IMR-90 (cell line): ENCODE data around the gene TM2D3. TPM values are rescaled to one million over a fixed set of nuclear protein-coding genes. Genes with fewer than 3 reads are reported as not detected.
"Not testable (repeated sequence)": the region's sequence is repeated elsewhere in the genome, so short reads cannot be mapped to it uniquely, and the experiment has no call there.

ENCODE experiments used
- ATAC-seq: fragments of 200-7000 bp; cut with Tn5 transposase; 2 replicates; pipeline ENCODE4 v1.9.1; 2020; ENCODE audit warnings: low read depth, mild to moderate bottlenecking, moderate library complexity
- BruUV-seq: library from RNA; stranded (reverse); fragments of 400-500 nt; replicated peaks from 2 replicates; lab custom pipeline; 2021; lab: Mats Ljungman, UMichigan
- CTCF ChIA-PET: fragments of 300-600 bp; formaldehyde crosslinking; extraction: SDS; loops from one replicate; lab custom pipeline; 2021; ENCODE audit warnings: antibody characterized with exemption; lab: Yijun Ruan, JAX
- POLR2A ChIA-PET: fragments of 300-600 bp; sonication (Branson Sonifier 250); formaldehyde crosslinking; loops from one replicate; lab custom pipeline; 2022; ENCODE audit warnings: antibody characterized with exemption; ENCODE audit not compliant: unreplicated experiment; lab: Charles Lee
- DNase-seq: peaks from one replicate; pipeline ENCODE4 v3.0.0; 2013
- H2AFZ ChIP-seq: replicated peaks from 2 replicates; pipeline ENCODE3; 2013; ENCODE audit warnings: low read length, mild to moderate bottlenecking; ENCODE audit not compliant: poor library complexity
- H2AK5ac ChIP-seq: 2 replicates; pipeline ENCODE4 v1.6.1; 2013; ENCODE audit warnings: low read depth, low read length, inconsistent platforms
- H2AK9ac ChIP-seq: replicated peaks from 2 replicates; pipeline ENCODE3; 2013; ENCODE audit warnings: mild to moderate bottlenecking, low read depth, low read length, moderate library complexity; ENCODE audit not compliant: poor library complexity
- H2BK120ac ChIP-seq: 2 replicates; pipeline ENCODE4 v1.6.1; 2013; ENCODE audit warnings: low read depth, low read length, inconsistent platforms
- H2BK15ac ChIP-seq: 3 replicates; pipeline ENCODE4 v1.6.1; 2013; ENCODE audit warnings: low read depth, low read length, inconsistent platforms
- H2BK20ac ChIP-seq: 2 replicates; pipeline ENCODE4 v1.6.1; 2013; ENCODE audit warnings: low read depth, mild to moderate bottlenecking, inconsistent platforms, low read length, moderate library complexity
- H2BK5ac ChIP-seq: 2 replicates; pipeline ENCODE4 v1.6.1; 2013; ENCODE audit warnings: mild to moderate bottlenecking, low read depth, low read length, inconsistent platforms; ENCODE audit not compliant: poor library complexity, severe bottlenecking
- H3K14ac ChIP-seq: replicated peaks from 2 replicates; pipeline ENCODE4 v1.6.1; 2013; ENCODE audit warnings: low read depth, low read length, inconsistent platforms
- H3K18ac ChIP-seq: 2 replicates; pipeline ENCODE4 v1.6.1; 2013; ENCODE audit warnings: low read depth, low read length, control low read depth
- H3K23ac ChIP-seq: 2 replicates; pipeline ENCODE4 v1.6.1; 2013; ENCODE audit warnings: low read depth, low read length, inconsistent platforms
- H3K27ac ChIP-seq: 2 replicates; pipeline ENCODE4 v1.5.1; 2013; ENCODE audit warnings: mild to moderate bottlenecking, control low read depth, low read length; ENCODE audit not compliant: insufficient read depth
- H3K27me3 ChIP-seq: 2 replicates; pipeline ENCODE4 v1.6.1; 2013; ENCODE audit warnings: low read length; ENCODE audit not compliant: control insufficient read depth, insufficient read depth
- H3K36me3 ChIP-seq: 2 replicates; pipeline ENCODE4 v1.6.1; 2013; ENCODE audit warnings: low read length, mixed read lengths; ENCODE audit not compliant: control insufficient read depth, insufficient read depth
- H3K4ac ChIP-seq: 2 replicates; pipeline ENCODE4 v1.6.1; 2013; ENCODE audit warnings: low read depth, low read length, inconsistent platforms
- H3K4me1 ChIP-seq: 2 replicates; pipeline ENCODE4 v1.6.1; 2013; ENCODE audit warnings: low read length, mixed read lengths; ENCODE audit not compliant: control insufficient read depth, insufficient read depth
- H3K4me2 ChIP-seq: 2 replicates; pipeline ENCODE4 v1.6.1; 2013; ENCODE audit warnings: low read depth, mild to moderate bottlenecking, control low read depth, low read length, moderate library complexity
- H3K4me3 ChIP-seq: 2 replicates; pipeline ENCODE4 v1.5.1; 2013; ENCODE audit warnings: low read depth, mild to moderate bottlenecking, control low read depth, low read length, moderate library complexity; ENCODE audit not compliant: insufficient read depth
- H3K56ac ChIP-seq: 2 replicates; pipeline ENCODE4 v1.6.1; 2013; ENCODE audit warnings: low read length, inconsistent platforms; ENCODE audit not compliant: insufficient read depth; ENCODE audit errors: extremely low read depth
- H3K79me1 ChIP-seq, 2 experiments: 2 replicates each; pipeline ENCODE4 v1.6.1; 2013; ENCODE audit warnings: low read length in 2 of 2, inconsistent platforms in 1 of 2, low read depth in 1 of 2
- H3K9ac ChIP-seq: 2 replicates; pipeline ENCODE4 v1.6.1; 2013; ENCODE audit warnings: low read depth, low read length, control low read depth
- H3K9me1 ChIP-seq: 2 replicates; pipeline ENCODE4 v1.6.1; 2013; ENCODE audit warnings: low read length, inconsistent platforms; ENCODE audit not compliant: insufficient read depth
- H3K9me3 ChIP-seq: 2 replicates; pipeline ENCODE4 v1.6.1; 2013; ENCODE audit warnings: low read length; ENCODE audit not compliant: control insufficient read depth, insufficient read depth
- H4K20me1 ChIP-seq: 2 replicates; pipeline ENCODE4 v1.6.1; 2013; ENCODE audit warnings: low read length, inconsistent platforms; ENCODE audit not compliant: insufficient read depth
- H4K5ac ChIP-seq: 2 replicates; pipeline ENCODE4 v1.6.1; 2013; ENCODE audit warnings: mild to moderate bottlenecking, low read depth, low read length, control low read depth
- H4K8ac ChIP-seq, 2 experiments: 2 replicates each; pipeline ENCODE4 v1.6.1; 2013; ENCODE audit warnings: low read depth in 2 of 2, low read length in 2 of 2, control low read depth in 1 of 2, inconsistent platforms in 1 of 2
- H4K91ac ChIP-seq: 2 replicates; pipeline ENCODE4 v1.6.1; 2013; ENCODE audit warnings: low read depth, low read length, inconsistent platforms; ENCODE audit not compliant: insufficient read depth
- WGBS, 2 experiments: methylation state at CpG; one replicate each; pipeline versions ENCODE4 v1.1.5 to v1.1.7; 2013; ENCODE audit warnings: missing lambda C conversion rate in 2 of 2; ENCODE audit not compliant: insufficient read length in 1 of 2; ENCODE audit errors: extremely low coverage in 2 of 2; 5-methylcytosine and 5-hydroxymethylcytosine counted together
- dilution Hi-C: fragments of 300-500 bp; cut with HindIII; formaldehyde crosslinking; loops from one replicate; pipeline ENCODE4 v1.14.3; 2018; ENCODE audit warnings: low sequenced_read_pairs; ENCODE audit not compliant: unreplicated experiment
- in situ Hi-C: fragments of 300-500 bp; cut with MboI; formaldehyde crosslinking; loops from 3 replicates; pipeline ENCODE4 v1.14.3; 2019; ENCODE audit warnings: low sequenced_read_pairs, inconsistent platforms, mixed read lengths
- intact Hi-C: fragments of 100-400 bp; cut with micrococcal nuclease; formaldehyde crosslinking; loops from 2 replicates; pipeline ENCODE4 v1.10.0; 2022
- polyA plus RNA-seq, 3 experiments: library from polyadenylated mRNA; depleted of rRNA; stranded (reverse); fragments of >200 nt; gene quantifications; 2 replicates each; pipeline ENCODE4 v1.2.3, GENCODE V29; 2012; ENCODE audit warnings: low replicate concordance in 1 of 3
- total RNA-seq: library from RNA; depleted of rRNA; stranded (reverse); fragments of >200 nt; gene quantifications from 2 replicates; pipeline ENCODE4 v1.2.3, GENCODE V29; 2012

Gene TM2D3
- total and polyA plus RNA-seq, 2 of the 4 experiments (the other 2 are of a cell fraction), result 27.4 to 34.5 TPM

- H4K91ac ChIP-seq, H4K8ac ChIP-seq, H4K20me1 ChIP-seq, CTCF ChIA-PET, H3K14ac ChIP-seq, H3K4me2 ChIP-seq, intact Hi-C loops, H3K9ac ChIP-seq, H2AK5ac ChIP-seq, H3K23ac ChIP-seq, H3K27ac ChIP-seq, H3K79me1 ChIP-seq, BruUV-seq, dilution Hi-C loops, H3K4me1 ChIP-seq, H2BK20ac ChIP-seq, in situ Hi-C loops, H3K9me3 ChIP-seq, ATAC-seq, H3K36me3 ChIP-seq, H3K27me3 ChIP-seq, DNase-seq, H3K4ac ChIP-seq, POLR2A ChIA-PET, H3K9me1 ChIP-seq, H4K5ac ChIP-seq, H2BK15ac ChIP-seq, H2BK120ac ChIP-seq, H3K4me3 ChIP-seq, H2AK9ac ChIP-seq, H2AFZ ChIP-seq, H3K18ac ChIP-seq, H2BK5ac ChIP-seq, H3K56ac ChIP-seq: not testable (repeated sequence)
- WGBS, 2 experiments, result 40% methylated on average over 1 of the region's 15 CpGs; no CpG with 5 or more reads in 1 of the 2 experiments
Observed at GRCh38 chr15:101626729-101627128, 25.5 kb downstream of the TM2D3 start.
